PFSK-1 (cell line): ENCODE results near the gene TMEM254.

Experiments
- POLR2AphosphoS5 ChIP-seq: IDR thresholded peaks from 2 replicates; pipeline ENCODE4 v1.6.1; 2012; ENCODE audit warnings: low read depth, mild to moderate bottlenecking, control low read depth, low read length, moderate library complexity
- REST ChIP-seq, 2 experiments: IDR thresholded peaks; 2 replicates each; pipeline versions ENCODE4 v1.6.1 to v1.8.0; 2011 to 2012; ENCODE audit warnings: low read depth in 2 of 2, low read length in 2 of 2, control low read depth in 1 of 2, inconsistent platforms in 1 of 2, mild to moderate bottlenecking in 1 of 2, moderate library complexity in 1 of 2; ENCODE audit not compliant: insufficient read depth in 1 of 2

- TF ChIP-seq POLR2AphosphoS5 = no peak
- TF ChIP-seq REST (IDR thresholded peaks at IDR 0.05; ENCODE audit: insufficient read depth in 1 of 2, low read depth in 2 of 2, low read length in 2 of 2) = no peak
Measured at GRCh38 chr10:80132299-80133139, 54.1 kb downstream of the TMEM254 start, which contains the start of gene PLAC9.
